H1 (cell line): ENCODE data around the gene OTOGL. TPM values are rescaled to one million over a fixed set of nuclear protein-coding genes. Genes with fewer than 3 reads are reported as not detected.

Experiments used
- CTCF ChIA-PET: fragments of 300-600 bp; sonication (Branson Sonifier 250); formaldehyde crosslinking; loops from one replicate; lab custom pipeline; 2021; ENCODE audit not compliant: partially characterized antibody; lab: Charles Lee
- POLR2A ChIA-PET: fragments of 300-600 bp; sonication (Branson Sonifier 250); formaldehyde crosslinking; loops from one replicate; lab custom pipeline; 2021; ENCODE audit warnings: inconsistent platforms; ENCODE audit not compliant: partially characterized antibody; lab: Charles Lee
- DNase-seq, 2 experiments: peaks; one replicate each; pipeline versions ENCODE4 v3.0.0 to v3.0.0-alpha.2; 2010 to 2022; ENCODE audit warnings: low spot score in 2 of 2, low read depth in 1 of 2, mixed read lengths in 1 of 2
- FAIRE-seq: peaks from 2 replicates; lab custom pipeline; 2011; peaks lifted over from hg19 to GRCh38; lab: Jason Lieb, UNC
- H2AFZ ChIP-seq: 2 replicates; pipeline ENCODE4 v1.8.1; 2012; ENCODE audit warnings: low read length, inconsistent platforms
- H2AK5ac ChIP-seq: 2 replicates; pipeline ENCODE4 v1.6.1; 2013; ENCODE audit warnings: low read depth, low read length
- H2BK120ac ChIP-seq: replicated peaks from 2 replicates; pipeline ENCODE3; 2013; ENCODE audit warnings: low read depth, low read length, inconsistent platforms
- H2BK12ac ChIP-seq: 2 replicates; pipeline ENCODE4 v1.6.1; 2013; ENCODE audit warnings: low read depth, low read length
- H2BK15ac ChIP-seq: 2 replicates; pipeline ENCODE4 v1.6.1; 2013; ENCODE audit warnings: low read length
- H2BK20ac ChIP-seq: 2 replicates; pipeline ENCODE4 v1.6.1; 2013; ENCODE audit warnings: low read length
- H2BK5ac ChIP-seq: 2 replicates; pipeline ENCODE4 v1.6.1; 2013; ENCODE audit warnings: low read depth, low read length
- H3K14ac ChIP-seq: 2 replicates; pipeline ENCODE4 v1.6.1; 2013; ENCODE audit warnings: inconsistent platforms; ENCODE audit not compliant: insufficient read length
- H3K18ac ChIP-seq: 2 replicates; pipeline ENCODE4 v1.6.1; 2013; ENCODE audit warnings: low read length; ENCODE audit errors: extremely low read depth
- H3K23ac ChIP-seq: 2 replicates; pipeline ENCODE4 v1.6.1; 2013; ENCODE audit warnings: inconsistent platforms; ENCODE audit not compliant: insufficient read length
- H3K23me2 ChIP-seq: 2 replicates; pipeline ENCODE4 v1.6.1; 2013; ENCODE audit warnings: low read depth, low read length
- H3K27ac ChIP-seq: 2 replicates; pipeline ENCODE4 v1.6.1; 2011; ENCODE audit warnings: low read depth, low read length, inconsistent platforms
- H3K27me3 ChIP-seq, 4 experiments: replicated peaks in 1 of 4; 1 replicate in 1 of 4; 2 replicates in 3 of 4; pipeline versions ENCODE4 v1.6.1 to v1.8.1; 2011 to 2013; ENCODE audit warnings: low read length in 3 of 4, mild to moderate bottlenecking in 3 of 4, inconsistent platforms in 2 of 4, mixed read lengths in 2 of 4, moderate library complexity in 1 of 4; ENCODE audit not compliant: control insufficient read depth in 3 of 4, insufficient read depth in 3 of 4; ENCODE audit errors: extremely low read depth in 1 of 4
- H3K36me3 ChIP-seq, 4 experiments: 2 replicates each; pipeline versions ENCODE4 v1.6.1 to v1.8.1; 2011 to 2013; ENCODE audit warnings: mild to moderate bottlenecking in 4 of 4, low read length in 3 of 4, moderate library complexity in 2 of 4, control low read depth in 1 of 4, inconsistent platforms in 1 of 4; ENCODE audit not compliant: insufficient read depth in 4 of 4, control insufficient read depth in 2 of 4
- H3K4ac ChIP-seq: replicated peaks from 2 replicates; pipeline ENCODE3; 2013; ENCODE audit warnings: low read length, low read depth, mixed read lengths, inconsistent platforms; ENCODE audit not compliant: insufficient read length
- H3K4me1 ChIP-seq, 4 experiments: replicated peaks in 1 of 4; 1 replicate in 1 of 4; 2 replicates in 3 of 4; pipeline versions ENCODE4 v1.6.1 to v1.8.1; 2011 to 2013; ENCODE audit warnings: low read length in 3 of 4, inconsistent platforms in 2 of 4, mixed read lengths in 1 of 4; ENCODE audit not compliant: insufficient read depth in 4 of 4, control insufficient read depth in 3 of 4
- H3K4me2 ChIP-seq, 2 experiments: 2 replicates each; pipeline versions ENCODE4 v1.6.1 to v1.8.1; 2011 to 2013; ENCODE audit warnings: low read depth in 2 of 2, low read length in 2 of 2, control low read depth in 1 of 2, inconsistent platforms in 1 of 2, mild to moderate bottlenecking in 1 of 2; ENCODE audit not compliant: insufficient read depth in 1 of 2
- H3K4me3 ChIP-seq, 4 experiments: fragments of 200-600, 300-600 bp in 1 of 4; sonication (generic), shearing (Covaris generic), sonication (Bioruptor Twin) in 1 of 4; 2 replicates each; pipeline versions ENCODE4 v1.5.1 to v1.8.1; 2011 to 2016; ENCODE audit warnings: low read length in 4 of 4, low read depth in 3 of 4, control low read depth in 2 of 4, inconsistent platforms in 2 of 4, mild to moderate bottlenecking in 2 of 4, mixed read lengths in 1 of 4, moderate library complexity in 1 of 4; ENCODE audit not compliant: insufficient read depth in 2 of 4; ENCODE audit errors: extremely low read depth in 1 of 4
- H3K56ac ChIP-seq: replicated peaks from 2 replicates; pipeline ENCODE3; 2013; ENCODE audit warnings: low read depth, mild to moderate bottlenecking, mixed read lengths, low read length, inconsistent platforms; ENCODE audit not compliant: insufficient read length
- H3K79me1 ChIP-seq: 2 replicates; pipeline ENCODE4 v1.6.1; 2013; ENCODE audit warnings: low read depth, low read length, control low read depth
- H3K79me2 ChIP-seq, 2 experiments: 2 replicates each; pipeline versions ENCODE4 v1.6.1 to v1.8.1; 2012 to 2013; ENCODE audit warnings: low read length in 2 of 2, mild to moderate bottlenecking in 2 of 2, inconsistent platforms in 1 of 2; ENCODE audit not compliant: insufficient read depth in 2 of 2, control insufficient read depth in 1 of 2
- H3K9ac ChIP-seq, 4 experiments: replicated peaks in 1 of 4; 1 replicate in 1 of 4; 2 replicates in 3 of 4; pipeline versions ENCODE4 v1.6.1 to v1.8.1; 2011 to 2013; ENCODE audit warnings: low read depth in 3 of 4, low read length in 3 of 4, control low read depth in 2 of 4, mild to moderate bottlenecking in 2 of 4, moderate library complexity in 2 of 4, inconsistent platforms in 1 of 4; ENCODE audit errors: extremely low read depth in 1 of 4
- H3K9me3 ChIP-seq, 2 experiments: 2 replicates each; pipeline versions ENCODE4 v1.6.1 to v1.8.1; 2012 to 2013; ENCODE audit warnings: mild to moderate bottlenecking in 2 of 2, moderate library complexity in 2 of 2, control low read depth in 1 of 2, inconsistent platforms in 1 of 2, low read depth in 1 of 2, low read length in 1 of 2, mixed read lengths in 1 of 2; ENCODE audit not compliant: insufficient read depth in 2 of 2
- H4K20me1 ChIP-seq, 2 experiments: replicated peaks in 1 of 2; 2 replicates each; pipeline versions ENCODE3 to v1.8.1; 2011 to 2013; ENCODE audit warnings: inconsistent platforms in 2 of 2, low read length in 2 of 2, mild to moderate bottlenecking in 1 of 2; ENCODE audit not compliant: insufficient read depth in 2 of 2, control insufficient read depth in 1 of 2
- H4K5ac ChIP-seq: 2 replicates; pipeline ENCODE4 v1.6.1; 2013; ENCODE audit warnings: low read length, low read depth, mixed read lengths, inconsistent platforms; ENCODE audit not compliant: insufficient read length
- H4K8ac ChIP-seq: 2 replicates; pipeline ENCODE4 v1.8.0; 2013; ENCODE audit warnings: mild to moderate bottlenecking, moderate library complexity, low read length, inconsistent platforms; ENCODE audit not compliant: insufficient read depth; ENCODE audit errors: extremely low read depth
- H4K91ac ChIP-seq: replicated peaks from 2 replicates; pipeline ENCODE3; 2013; ENCODE audit warnings: low read length, mixed read lengths, inconsistent platforms; ENCODE audit not compliant: insufficient read length
- CHD2 ChIP-seq: IDR thresholded peaks from 2 replicates; pipeline ENCODE4 v1.6.1; 2012; ENCODE audit warnings: low read length, improper control_type of control experiment
- EGR1 ChIP-seq: IDR thresholded peaks from 2 replicates; pipeline ENCODE4 v1.6.1; 2011; ENCODE audit warnings: low read depth, low read length, borderline replicate concordance
- FOSL1 ChIP-seq: IDR thresholded peaks from 2 replicates; pipeline ENCODE4 v1.6.1; 2011; ENCODE audit warnings: mild to moderate bottlenecking, low read depth, low read length, moderate library complexity; ENCODE audit not compliant: insufficient read depth
- HDAC6 ChIP-seq: IDR thresholded peaks from one replicate; pipeline ENCODE4 v1.7.1; 2012; ENCODE audit warnings: low read depth, mild to moderate bottlenecking, inconsistent platforms, low read length, moderate library complexity
- JUND ChIP-seq: IDR thresholded peaks from 2 replicates; pipeline ENCODE4 v1.6.1; 2011; ENCODE audit warnings: mild to moderate bottlenecking, improper control_type of control experiment, low read length
- MAFK ChIP-seq: IDR thresholded peaks from 2 replicates; pipeline ENCODE4 v1.6.1; 2012; ENCODE audit warnings: low read depth, mild to moderate bottlenecking, improper control_type of control experiment, low read length
- RXRA ChIP-seq: IDR thresholded peaks from 2 replicates; pipeline ENCODE4 v1.6.1; 2011; ENCODE audit warnings: low read depth, mild to moderate bottlenecking, low read length, moderate library complexity; ENCODE audit not compliant: insufficient read depth
- SIN3A ChIP-seq, 2 experiments: IDR thresholded peaks in 1 of 2; conservative IDR thresholded peaks in 1 of 2; 2 replicates each; pipeline ENCODE4 v1.6.1; 2011 to 2012; ENCODE audit warnings: low read length in 2 of 2, improper control_type of control experiment in 1 of 2, low read depth in 1 of 2, mild to moderate bottlenecking in 1 of 2
- WGBS, 2 experiments: shearing (Covaris generic) in 1 of 2; methylation state at CpG; one replicate each; pipeline versions ENCODE4 v1.1.6 to v1.1.7; 2013 to 2015; ENCODE audit warnings: low lambda C conversion rate in 2 of 2, mixed read lengths in 2 of 2, inconsistent platforms in 1 of 2, low coverage in 1 of 2, missing lambda C conversion rate in 1 of 2; ENCODE audit not compliant: insufficient replicate concordance in 2 of 2, insufficient coverage in 1 of 2, insufficient read length in 1 of 2; ENCODE audit errors: extremely low coverage in 1 of 2, missing lambda C conversion rate in 1 of 2; 5-methylcytosine and 5-hydroxymethylcytosine counted together
- polyA plus RNA-seq, 7 experiments: library from polyadenylated mRNA; depleted of rRNA in 3 of 7; stranded (reverse) in 5 of 7; unstranded in 2 of 7; fragments of >200 nt in 5 of 7; fragments of 200-250 nt in 2 of 7; gene quantifications; 1 replicate in 5 of 7; 2 replicates in 1 of 7; 4 replicates in 1 of 7; pipeline versions ENCODE4 v1.2.1 to v1.2.3, GENCODE V29; 2011 to 2013; ENCODE audit warnings: missing spikeins in 2 of 7, mixed read lengths in 2 of 7
- total RNA-seq: library from RNA; stranded (reverse); fragmentation: NEBNext Ultra II Directional; extraction: Animal tissue kit (Norgen Biotek cat#: 25700); gene quantifications from 2 replicates; pipeline ENCODE4 v1.2.1, GENCODE V29; 2021
- TF ChIP-seq, protein P1 (sequence below): IDR thresholded peaks from 2 replicates; pipeline ENCODE4 v1.6.1; 2012; ENCODE audit warnings: inconsistent platforms

OTOGL gene
- total and polyA plus RNA-seq, 2 of the 8 experiments (the other 6 are each of a cell fraction or from before 2014, with no cell fraction given): 0.12 to 0.17 TPM

- Histone ChIP-seq H3K9me3 (no peaks in the 10 kb centered on the region), H3K79me2 (no peaks in the 10 kb centered on the region), H3K4me2 (no peak overlapping the region), H3K4me3 (no peak overlapping the region), H3K23me2 (no peaks in the 10 kb centered on the region), H3K56ac (no peak overlapping the region), H2AK5ac (no peak overlapping the region), H3K79me1 (no peaks in the 10 kb centered on the region), H3K27me3 (no peaks in the 10 kb centered on the region), H3K36me3 (no peaks in the 10 kb centered on the region), H2BK15ac (no peak overlapping the region), H2BK20ac (no peak overlapping the region), H2AFZ (no peak overlapping the region), H2BK120ac (no peak overlapping the region), H3K18ac (no peak overlapping the region), H3K23ac (no peak overlapping the region), H3K14ac (no peak overlapping the region), H4K91ac (no peak overlapping the region), H2BK12ac (no peak overlapping the region), H3K4me1 (no peaks in the 10 kb centered on the region; a peak in 1 of 7 replicates), H3K4ac (no peak overlapping the region), H4K8ac (no peak overlapping the region), H3K9ac (no peak overlapping the region), H4K20me1 (no peaks in the 10 kb centered on the region), H4K5ac (no peak overlapping the region), H2BK5ac (no peak overlapping the region), H3K27ac (no peak overlapping the region)
- FAIRE-seq (no peak), DNase-seq (no peak)
- ChIA-PET CTCF (interaction anchor here (1.8 kb wide), 1 partner anchor 38 kb away, joined by 10 read pairs; no protein-coding TSS in a partner anchor), POLR2A (no interaction called here)
- WGBS, 2 experiments: 83% methylated on average over 1 of the region's 1 CpG; no CpG with 5 or more reads in 1 of the 2 experiments
- TF ChIP-seq MAFK (no peak), FOSL1 (no peak), EGR1 (no peak), HDAC6 (no peak), JUND (no peak), RXRA (no peak), CHD2 (no peak), SIN3A (conservative IDR thresholded peaks at IDR 0.05 in 1 of 2, IDR thresholded peaks at IDR 0.05 in 1 of 2; ENCODE audit: low read depth in 1 of 2, low read length in 2 of 2) (no peak)
- TF ChIP-seq, protein P1, sequence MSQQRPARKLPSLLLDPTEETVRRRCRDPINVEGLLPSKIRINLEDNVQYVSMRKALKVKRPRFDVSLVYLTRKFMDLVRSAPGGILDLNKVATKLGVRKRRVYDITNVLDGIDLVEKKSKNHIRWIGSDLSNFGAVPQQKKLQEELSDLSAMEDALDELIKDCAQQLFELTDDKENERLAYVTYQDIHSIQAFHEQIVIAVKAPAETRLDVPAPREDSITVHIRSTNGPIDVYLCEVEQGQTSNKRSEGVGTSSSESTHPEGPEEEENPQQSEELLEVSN: no peak
These were observed 133.5 kb downstream of the OTOGL start for GRCh38 chr12:80232837-80233236.
